K562 (cell line): ENCODE measurements around the gene TANC1.

Experiments used
- ATF2 ChIP-seq: sonication (generic); formaldehyde crosslinking; IDR thresholded peaks from 2 replicates; pipeline ENCODE4 v1.8.1; 2022; ENCODE audit warnings: missing genetic modification reagents
- CTCF ChIP-seq, 3 experiments: IDR thresholded peaks in 2 of 3; conservative IDR thresholded peaks in 1 of 3; 2 replicates each; pipeline ENCODE4 v1.5.1; 2011 to 2012; ENCODE audit warnings: low read length in 3 of 3, mild to moderate bottlenecking in 3 of 3, control low read depth in 2 of 3, improper control_type of control experiment in 1 of 3, inconsistent platforms in 1 of 3, low read depth in 1 of 3, mixed read lengths in 1 of 3, moderate library complexity in 1 of 3; ENCODE audit not compliant: insufficient read depth in 2 of 3
- POLR2A ChIP-seq: fragments of 450-650 bp; conservative IDR thresholded peaks from 2 replicates; pipeline ENCODE4 v1.6.1; 2016
- POLR2AphosphoS2 ChIP-seq: IDR thresholded peaks from 2 replicates; pipeline ENCODE4 v1.6.1; 2012; ENCODE audit warnings: low read length, improper control_type of control experiment
- SP2 ChIP-seq: IDR thresholded peaks from 2 replicates; pipeline ENCODE4 v1.6.1; 2011; ENCODE audit warnings: mild to moderate bottlenecking, low read depth, low read length, moderate library complexity; ENCODE audit not compliant: poor library complexity, severe bottlenecking; ENCODE audit errors: extremely low read depth
- SRF ChIP-seq, 2 experiments: fragments of 250-450, 450-650 bp in 1 of 2; sonication (Bioruptor Pico) in 1 of 2; sonication (generic) in 1 of 2; formaldehyde crosslinking; IDR thresholded peaks; 2 replicates each; pipeline versions ENCODE4 v1.5.0 to v1.5.1; 2020 to 2022; ENCODE audit warnings: mild to moderate bottlenecking in 1 of 2, missing genetic modification reagents in 1 of 2

- TF ChIP-seq POLR2A (no peak), SRF (CRISPR knock-in tag; IDR thresholded peaks at IDR 0.05) (no peak), SP2 (no peak), CTCF (IDR thresholded peaks at IDR 0.05 in 2 of 3, conservative IDR thresholded peaks at IDR 0.05 in 1 of 3; ENCODE audit: insufficient read depth in 2 of 3, low read depth in 1 of 3, low read length in 3 of 3) (no peak), POLR2AphosphoS2 (no peak), ATF2 (CRISPR knock-in tag) (no peak)
These were observed 141.1 kb downstream of the TANC1 start for GRCh38 chr2:159109517-159109916.
